Activated B cell treated with CpG ODN at 0.5 μM for 24 hours (primary cell): ENCODE measurements around the gene MAP1LC3B. TPM values are rescaled to one million over a fixed set of nuclear protein-coding genes. Genes with fewer than 3 reads are reported as not detected.

Experiments used
- ATAC-seq: fragments of 200-7000 bp; cut with Tn5 transposase; one replicate; pipeline ENCODE4 v1.10.0; 2021; ENCODE audit warnings: low read depth, mild to moderate bottlenecking, moderate library complexity
- CTCF ChIA-PET: fragments of 350-600 bp; sonication (Branson Sonifier 250); formaldehyde crosslinking; loops from one replicate; lab custom pipeline; 2021; ENCODE audit warnings: antibody characterized with exemption; lab: Charles Lee
- POLR2A ChIA-PET: fragments of 350-600 bp; sonication (Branson Sonifier 250); formaldehyde crosslinking; loops from one replicate; lab custom pipeline; 2021; ENCODE audit warnings: antibody characterized with exemption; lab: Charles Lee
- DNase-seq: peaks from one replicate; pipeline ENCODE4 v3.0.0; 2022
- H3K27ac Mint-ChIP-seq: one replicate; pipeline ENCODE4 v1.8.0; 2020; ENCODE audit warnings: mixed read lengths
- H3K27me3 Mint-ChIP-seq: one replicate; pipeline ENCODE4 v1.8.0; 2021; ENCODE audit warnings: mixed read lengths
- H3K36me3 Mint-ChIP-seq: one replicate; pipeline ENCODE4 v1.8.0; 2021; ENCODE audit warnings: low read depth, mixed read lengths
- H3K4me1 Mint-ChIP-seq: one replicate; pipeline ENCODE4 v1.8.0; 2021; ENCODE audit warnings: mixed read lengths
- H3K4me3 Mint-ChIP-seq: one replicate; pipeline ENCODE4 v1.8.0; 2020; ENCODE audit warnings: mild to moderate bottlenecking, mixed read lengths
- H3K9me3 Mint-ChIP-seq: one replicate; pipeline ENCODE4 v1.8.0; 2020; ENCODE audit warnings: mixed read lengths
- intact Hi-C: fragments of 100-400 bp; cut with micrococcal nuclease; formaldehyde crosslinking; loops from one replicate; pipeline ENCODE4 v1.15.1; 2024
- total RNA-seq: library from RNA; stranded (reverse); gene quantifications from 2 replicates; pipeline ENCODE4 v1.2.3, GENCODE V29; 2022
- TF ChIP-seq, protein P1 (sequence below): fragments of 200-600 bp; IDR thresholded peaks from one replicate; pipeline ENCODE4 v1.8.0; 2022; ENCODE audit warnings: antibody characterized with exemption, mild to moderate bottlenecking

Gene MAP1LC3B
- total RNA-seq, 1 donor from 2014 or later = 52.9 TPM

DNA sequence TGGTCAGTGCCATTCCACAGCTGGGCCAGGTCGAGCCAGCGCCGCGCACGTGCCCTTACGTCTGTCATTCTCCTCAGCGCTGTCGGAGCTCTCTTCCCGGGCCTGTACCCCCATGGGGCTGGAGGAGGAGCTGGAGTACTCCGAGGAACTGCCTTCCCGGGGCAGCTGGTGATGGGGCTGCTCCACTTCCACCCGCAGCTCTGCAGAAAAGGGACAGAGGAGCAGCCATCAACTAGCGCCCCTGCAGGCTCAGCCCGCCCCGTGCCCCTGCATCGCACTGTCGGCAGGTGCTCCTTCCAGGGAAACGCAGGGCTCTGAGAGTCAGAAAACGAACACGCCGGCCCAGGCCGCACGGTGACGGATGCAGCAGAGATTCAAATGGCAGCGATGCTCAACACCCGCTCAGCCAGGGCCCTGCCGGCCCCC, 20.9 kb downstream of the MAP1LC3B start:
- Mint-ChIP-seq H3K27me3 (no peaks in the 10 kb centered on the region), H3K9me3 (no peaks in the 10 kb centered on the region), H3K4me1 (no peaks in the 10 kb centered on the region), H3K4me3 (no peak overlapping the region), H3K36me3 (peaks cover 7% of the 10 kb centered on the region), H3K27ac (no peak overlapping the region)
- TF ChIP-seq, protein P1, sequence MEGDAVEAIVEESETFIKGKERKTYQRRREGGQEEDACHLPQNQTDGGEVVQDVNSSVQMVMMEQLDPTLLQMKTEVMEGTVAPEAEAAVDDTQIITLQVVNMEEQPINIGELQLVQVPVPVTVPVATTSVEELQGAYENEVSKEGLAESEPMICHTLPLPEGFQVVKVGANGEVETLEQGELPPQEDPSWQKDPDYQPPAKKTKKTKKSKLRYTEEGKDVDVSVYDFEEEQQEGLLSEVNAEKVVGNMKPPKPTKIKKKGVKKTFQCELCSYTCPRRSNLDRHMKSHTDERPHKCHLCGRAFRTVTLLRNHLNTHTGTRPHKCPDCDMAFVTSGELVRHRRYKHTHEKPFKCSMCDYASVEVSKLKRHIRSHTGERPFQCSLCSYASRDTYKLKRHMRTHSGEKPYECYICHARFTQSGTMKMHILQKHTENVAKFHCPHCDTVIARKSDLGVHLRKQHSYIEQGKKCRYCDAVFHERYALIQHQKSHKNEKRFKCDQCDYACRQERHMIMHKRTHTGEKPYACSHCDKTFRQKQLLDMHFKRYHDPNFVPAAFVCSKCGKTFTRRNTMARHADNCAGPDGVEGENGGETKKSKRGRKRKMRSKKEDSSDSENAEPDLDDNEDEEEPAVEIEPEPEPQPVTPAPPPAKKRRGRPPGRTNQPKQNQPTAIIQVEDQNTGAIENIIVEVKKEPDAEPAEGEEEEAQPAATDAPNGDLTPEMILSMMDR = no peak
- ChIA-PET CTCF (interaction anchor here (0.6 kb wide), 2 partner anchors 51 to 112 kb away, joined by 5 read pairs; no protein-coding TSS in a partner anchor), POLR2A (no interaction called here)
- DNase-seq (no peak), ATAC-seq (no peak)
- intact Hi-C loops = no loop called here

DNA sequence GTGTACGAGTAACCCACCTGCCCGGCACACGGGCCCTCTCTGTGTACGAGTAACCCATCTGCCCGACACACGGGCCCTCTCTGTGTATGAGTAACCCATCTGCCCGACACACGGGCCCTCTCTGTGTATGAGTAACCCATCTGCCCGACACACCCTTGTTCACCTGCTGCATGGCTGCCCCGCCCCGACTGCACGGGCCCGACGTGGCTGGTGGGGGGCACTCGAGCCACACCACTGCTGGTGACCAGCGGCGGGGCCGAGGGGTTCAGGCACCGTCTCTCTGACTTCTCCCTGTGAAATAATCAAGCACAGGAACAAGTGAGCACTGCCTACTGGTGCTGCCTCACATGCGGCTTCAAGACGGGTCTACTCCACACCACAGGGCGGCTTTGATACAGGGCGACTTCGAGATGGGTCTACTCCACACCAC, 22.1 kb downstream of the MAP1LC3B start:
- Mint-ChIP-seq H3K9me3 (no peaks in the 10 kb centered on the region), H3K4me1 (no peaks in the 10 kb centered on the region), H3K36me3 (peaks cover 8% of the 10 kb centered on the region), H3K27ac (no peak overlapping the region), H3K27me3 (no peaks in the 10 kb centered on the region), H3K4me3 (no peak overlapping the region)
- CTCF ChIA-PET = no interaction called here
- intact Hi-C loops = no loop called here
- no peak for DNase-seq
- TF ChIP-seq, protein P1 = no peak
- POLR2A ChIA-PET = no interaction called here
- ATAC-seq = peak; percentile 18

DNA sequence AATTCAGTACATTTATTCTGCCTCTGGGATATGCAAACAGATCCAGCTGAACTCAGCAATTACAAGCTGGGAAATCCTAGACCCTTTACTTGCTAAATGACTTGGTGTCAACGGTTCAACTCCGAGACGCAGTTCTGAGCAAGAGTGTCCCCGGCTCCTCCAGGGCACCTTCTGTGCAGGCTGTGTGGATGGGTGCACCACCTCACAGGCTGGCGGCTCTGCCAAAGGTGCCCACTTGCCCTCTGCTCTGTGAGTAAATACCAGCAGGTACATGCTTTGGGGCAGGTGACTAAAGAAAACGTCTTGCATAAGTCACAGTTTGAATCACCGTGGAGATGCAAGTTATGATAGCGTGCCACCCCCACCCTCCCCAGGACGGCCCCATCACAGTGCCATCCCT, 23.3 kb downstream of the MAP1LC3B start:
- Mint-ChIP-seq H3K4me1 (no peaks in the 10 kb centered on the region), H3K27me3 (no peaks in the 10 kb centered on the region), H3K36me3 (peaks cover 8% of the 10 kb centered on the region), H3K4me3 (no peak overlapping the region), H3K9me3 (no peaks in the 10 kb centered on the region), H3K27ac (no peak overlapping the region)
- DNase-seq = no peak
- ChIA-PET CTCF (interaction anchor here (1.3 to 3.2 kb wide), 2 partner anchors 218 to 220 kb away, joined by 3 to 50 read pairs; no protein-coding TSS in a partner anchor), POLR2A (no interaction called here)
- intact Hi-C loops = no loop called here
- ATAC-seq = no peak
- TF ChIP-seq, protein P1 = no peak

DNA sequence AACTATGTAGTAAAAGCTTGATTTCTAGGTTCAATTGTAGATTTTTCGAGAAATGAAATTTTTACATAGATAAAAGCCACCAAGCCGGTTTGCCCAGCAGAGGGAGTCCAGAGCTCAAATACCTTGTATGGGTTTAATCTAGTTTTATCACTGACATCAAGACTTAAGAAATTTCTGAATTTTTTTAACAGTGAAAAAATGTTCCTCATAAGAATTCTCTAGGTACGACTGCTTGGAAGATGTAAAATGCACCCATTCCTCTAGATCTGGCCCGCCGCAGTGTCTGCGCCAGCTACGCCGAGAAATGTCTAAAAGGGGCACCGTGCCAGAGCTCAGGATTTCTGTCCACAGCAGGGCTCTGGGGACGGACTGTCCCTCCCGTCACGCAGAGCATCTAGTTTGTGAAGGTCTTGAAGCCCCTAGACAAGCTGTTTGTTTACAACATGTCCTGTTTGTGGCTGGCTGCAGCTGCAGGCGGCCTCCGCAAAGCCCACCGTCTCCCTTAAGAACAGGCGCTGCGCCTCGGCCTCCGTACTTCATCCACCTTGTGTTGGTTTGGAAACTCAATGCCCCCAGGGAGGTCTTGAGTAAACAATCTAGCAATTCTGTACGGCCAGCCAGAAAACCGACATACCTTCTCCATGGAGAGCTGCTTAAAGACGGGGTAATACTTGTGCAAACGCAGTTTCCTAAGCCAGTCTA, 24.8 kb downstream of the MAP1LC3B start:
- no peak overlapping the region for H3K27ac Mint-ChIP-seq
- no peak overlapping the region for H3K4me3 Mint-ChIP-seq
- TF ChIP-seq, protein P1 = no peak
- no peaks in the 10 kb centered on the region for H3K4me1 Mint-ChIP-seq
- intact Hi-C loops = loop anchor here (1.0 to 2.0 kb wide), 2 partner anchors 218 to 352 kb away; no protein-coding TSS in a partner anchor
- DNase-seq = no peak
- H3K36me3 Mint-ChIP-seq = peaks cover 6% of the 10 kb centered on the region
- ChIA-PET POLR2A (interaction anchor here (1.2 kb wide), 1 partner anchor 219 kb away, joined by 4 read pairs; no protein-coding TSS in a partner anchor), CTCF (interaction anchor here (0.7 to 3.2 kb wide), 6 partner anchors 20 to 352 kb away, joined by 3 to 50 read pairs (median 4); no protein-coding TSS in a partner anchor)
- ATAC-seq = no peak
- no peaks in the 10 kb centered on the region for H3K9me3 Mint-ChIP-seq
- no peaks in the 10 kb centered on the region for H3K27me3 Mint-ChIP-seq

DNA sequence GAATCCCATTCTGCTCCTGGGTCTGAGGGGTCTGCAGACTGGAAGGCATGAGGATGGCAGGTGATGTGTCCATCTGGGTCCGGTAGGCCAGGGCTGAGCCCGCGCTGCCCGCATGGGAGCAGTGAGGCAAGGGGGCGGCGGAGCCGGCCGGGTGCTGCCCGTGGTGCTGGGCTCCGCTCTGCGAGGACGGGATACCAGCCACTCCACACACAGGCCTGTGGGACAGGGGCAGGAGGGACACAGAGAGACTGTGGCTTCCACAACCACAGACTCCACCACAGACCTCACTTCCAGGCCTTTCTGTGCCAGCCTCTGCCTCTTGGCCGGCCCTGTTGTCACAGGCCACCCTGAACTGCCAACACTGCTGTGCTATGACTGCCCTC, 25.4 kb downstream of the MAP1LC3B start:
- DNase-seq (no peak), ATAC-seq (no peak)
- TF ChIP-seq, protein P1 = no peak
- Mint-ChIP-seq H3K4me3 (no peak overlapping the region), H3K36me3 (peaks cover 4% of the 10 kb centered on the region), H3K4me1 (no peaks in the 10 kb centered on the region), H3K9me3 (no peaks in the 10 kb centered on the region), H3K27ac (no peak overlapping the region), H3K27me3 (no peaks in the 10 kb centered on the region)
- intact Hi-C loops = loop anchor here (2.0 kb wide), 1 partner anchor 351 kb away; no protein-coding TSS in a partner anchor
- POLR2A ChIA-PET = interaction anchor here (1.2 kb wide), 1 partner anchor 219 kb away, joined by 4 read pairs; no protein-coding TSS in a partner anchor
- CTCF ChIA-PET = interaction anchor here (1.3 to 3.2 kb wide), 4 partner anchors 21 to 351 kb away, joined by 3 to 50 read pairs (median 9); no protein-coding TSS in a partner anchor
